ENCODE measurements around the gene MTMR12. TPM values are rescaled to one million over a fixed set of nuclear protein-coding genes. Genes with fewer than 3 reads are reported as not detected.
"Not testable (repeated sequence)": the region's sequence is repeated elsewhere in the genome, so short reads cannot be mapped to it uniquely, and the experiment has no call there.

The MTMR12 gene
- total and polyA plus RNA-seq, 2 experiments from 2014 or later, result 18.3 to 51.6 TPM

DNA sequence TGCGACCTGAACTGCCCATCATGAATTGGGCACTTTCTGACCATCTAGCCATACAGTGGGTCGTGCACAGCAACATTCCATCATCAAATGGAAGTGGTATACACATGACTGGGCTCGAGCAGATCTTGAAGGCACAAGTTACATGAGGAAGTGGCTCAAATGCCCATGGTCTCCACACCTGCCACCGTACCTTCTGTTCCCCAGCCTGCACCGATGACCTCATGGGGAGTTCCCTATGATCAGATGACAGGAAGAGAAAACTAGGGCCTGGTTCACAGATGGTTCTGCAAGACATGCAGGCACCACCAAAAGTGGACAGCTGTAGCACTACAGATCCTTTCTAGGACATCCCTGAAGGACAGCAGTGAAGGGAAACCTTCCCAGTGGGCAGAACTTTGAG is 21.8 kb downstream of the MTMR12 start:
- Histone ChIP-seq H4K20me1 (replicated peaks; ENCODE audit: insufficient read depth) (peaks cover 23% of the 10 kb centered on the region), H2AFZ (no peak overlapping the region), H3K4me1 (ENCODE audit: insufficient read depth) (peaks cover 33% of the 10 kb centered on the region), H3K27ac (ENCODE audit: low read depth) (no peak overlapping the region), H3K36me3 (ENCODE audit: insufficient read depth) (peaks cover 18% of the 10 kb centered on the region), H3K4me2 (no peak overlapping the region), H3K4me3 (no peak overlapping the region), H3K79me2 (replicated peaks; ENCODE audit: insufficient read depth) (peaks cover 98% of the 10 kb centered on the region), H3F3A (replicated peaks; ENCODE audit: low read depth) (no peaks in the 10 kb centered on the region), H3K9me2 (ENCODE audit: insufficient read depth) (no peaks in the 10 kb centered on the region), H3K27me3 (ENCODE audit: insufficient read depth) (no peaks in the 10 kb centered on the region)
- Mint-ChIP-seq H3K9me3 (peaks cover 7% of the 10 kb centered on the region; the same call in 1 of the 3 replicates), H3K36me3 (ENCODE audit: low read depth) (peaks cover 66% of the 10 kb centered on the region), H3K4me3 (no peak overlapping the region), H3K27ac (no peak overlapping the region), H3K27me3 (ENCODE audit: insufficient read depth, low read depth, poor library complexity) (peaks cover 4% of the 10 kb centered on the region), H3K4me1 (peaks cover 23% of the 10 kb centered on the region)
- TF ChIP-seq CREB1 (CRISPR knock-in tag; IDR thresholded peaks at IDR 0.05; ENCODE audit: low read depth) (no peak), JUNB (IDR thresholded peaks at IDR 0.05; ENCODE audit: unreplicated experiment) (no peak), ZNF114 (CRISPR knock-in tag; IDR thresholded peaks at IDR 0.05) (no peak), EZH2phosphoT487 (IDR thresholded peaks at IDR 0.05; ENCODE audit: unreplicated experiment) (no peak), NANOG (IDR thresholded peaks at IDR 0.05; ENCODE audit: borderline replicate concordance) (no peak), STAT1 (IDR thresholded peaks at IDR 0.05; ENCODE audit: unreplicated experiment) (no peak)
- TF ChIP-seq, protein P1, sequence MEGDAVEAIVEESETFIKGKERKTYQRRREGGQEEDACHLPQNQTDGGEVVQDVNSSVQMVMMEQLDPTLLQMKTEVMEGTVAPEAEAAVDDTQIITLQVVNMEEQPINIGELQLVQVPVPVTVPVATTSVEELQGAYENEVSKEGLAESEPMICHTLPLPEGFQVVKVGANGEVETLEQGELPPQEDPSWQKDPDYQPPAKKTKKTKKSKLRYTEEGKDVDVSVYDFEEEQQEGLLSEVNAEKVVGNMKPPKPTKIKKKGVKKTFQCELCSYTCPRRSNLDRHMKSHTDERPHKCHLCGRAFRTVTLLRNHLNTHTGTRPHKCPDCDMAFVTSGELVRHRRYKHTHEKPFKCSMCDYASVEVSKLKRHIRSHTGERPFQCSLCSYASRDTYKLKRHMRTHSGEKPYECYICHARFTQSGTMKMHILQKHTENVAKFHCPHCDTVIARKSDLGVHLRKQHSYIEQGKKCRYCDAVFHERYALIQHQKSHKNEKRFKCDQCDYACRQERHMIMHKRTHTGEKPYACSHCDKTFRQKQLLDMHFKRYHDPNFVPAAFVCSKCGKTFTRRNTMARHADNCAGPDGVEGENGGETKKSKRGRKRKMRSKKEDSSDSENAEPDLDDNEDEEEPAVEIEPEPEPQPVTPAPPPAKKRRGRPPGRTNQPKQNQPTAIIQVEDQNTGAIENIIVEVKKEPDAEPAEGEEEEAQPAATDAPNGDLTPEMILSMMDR (conservative IDR thresholded peaks at IDR 0.05; ENCODE audit: low read depth in 2 of 2), result no peak
- TF ChIP-seq, protein P2, sequence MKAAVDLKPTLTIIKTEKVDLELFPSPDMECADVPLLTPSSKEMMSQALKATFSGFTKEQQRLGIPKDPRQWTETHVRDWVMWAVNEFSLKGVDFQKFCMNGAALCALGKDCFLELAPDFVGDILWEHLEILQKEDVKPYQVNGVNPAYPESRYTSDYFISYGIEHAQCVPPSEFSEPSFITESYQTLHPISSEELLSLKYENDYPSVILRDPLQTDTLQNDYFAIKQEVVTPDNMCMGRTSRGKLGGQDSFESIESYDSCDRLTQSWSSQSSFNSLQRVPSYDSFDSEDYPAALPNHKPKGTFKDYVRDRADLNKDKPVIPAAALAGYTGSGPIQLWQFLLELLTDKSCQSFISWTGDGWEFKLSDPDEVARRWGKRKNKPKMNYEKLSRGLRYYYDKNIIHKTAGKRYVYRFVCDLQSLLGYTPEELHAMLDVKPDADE (IDR thresholded peaks at IDR 0.05), result no peak
- TF ChIP-seq, protein P3, sequence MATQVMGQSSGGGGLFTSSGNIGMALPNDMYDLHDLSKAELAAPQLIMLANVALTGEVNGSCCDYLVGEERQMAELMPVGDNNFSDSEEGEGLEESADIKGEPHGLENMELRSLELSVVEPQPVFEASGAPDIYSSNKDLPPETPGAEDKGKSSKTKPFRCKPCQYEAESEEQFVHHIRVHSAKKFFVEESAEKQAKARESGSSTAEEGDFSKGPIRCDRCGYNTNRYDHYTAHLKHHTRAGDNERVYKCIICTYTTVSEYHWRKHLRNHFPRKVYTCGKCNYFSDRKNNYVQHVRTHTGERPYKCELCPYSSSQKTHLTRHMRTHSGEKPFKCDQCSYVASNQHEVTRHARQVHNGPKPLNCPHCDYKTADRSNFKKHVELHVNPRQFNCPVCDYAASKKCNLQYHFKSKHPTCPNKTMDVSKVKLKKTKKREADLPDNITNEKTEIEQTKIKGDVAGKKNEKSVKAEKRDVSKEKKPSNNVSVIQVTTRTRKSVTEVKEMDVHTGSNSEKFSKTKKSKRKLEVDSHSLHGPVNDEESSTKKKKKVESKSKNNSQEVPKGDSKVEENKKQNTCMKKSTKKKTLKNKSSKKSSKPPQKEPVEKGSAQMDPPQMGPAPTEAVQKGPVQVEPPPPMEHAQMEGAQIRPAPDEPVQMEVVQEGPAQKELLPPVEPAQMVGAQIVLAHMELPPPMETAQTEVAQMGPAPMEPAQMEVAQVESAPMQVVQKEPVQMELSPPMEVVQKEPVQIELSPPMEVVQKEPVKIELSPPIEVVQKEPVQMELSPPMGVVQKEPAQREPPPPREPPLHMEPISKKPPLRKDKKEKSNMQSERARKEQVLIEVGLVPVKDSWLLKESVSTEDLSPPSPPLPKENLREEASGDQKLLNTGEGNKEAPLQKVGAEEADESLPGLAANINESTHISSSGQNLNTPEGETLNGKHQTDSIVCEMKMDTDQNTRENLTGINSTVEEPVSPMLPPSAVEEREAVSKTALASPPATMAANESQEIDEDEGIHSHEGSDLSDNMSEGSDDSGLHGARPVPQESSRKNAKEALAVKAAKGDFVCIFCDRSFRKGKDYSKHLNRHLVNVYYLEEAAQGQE (IDR thresholded peaks at IDR 0.05; ENCODE audit: unreplicated experiment), result no peak
- ATAC-seq (no peak), DNase-seq (ENCODE audit: low spot score) (no peak)

DNA sequence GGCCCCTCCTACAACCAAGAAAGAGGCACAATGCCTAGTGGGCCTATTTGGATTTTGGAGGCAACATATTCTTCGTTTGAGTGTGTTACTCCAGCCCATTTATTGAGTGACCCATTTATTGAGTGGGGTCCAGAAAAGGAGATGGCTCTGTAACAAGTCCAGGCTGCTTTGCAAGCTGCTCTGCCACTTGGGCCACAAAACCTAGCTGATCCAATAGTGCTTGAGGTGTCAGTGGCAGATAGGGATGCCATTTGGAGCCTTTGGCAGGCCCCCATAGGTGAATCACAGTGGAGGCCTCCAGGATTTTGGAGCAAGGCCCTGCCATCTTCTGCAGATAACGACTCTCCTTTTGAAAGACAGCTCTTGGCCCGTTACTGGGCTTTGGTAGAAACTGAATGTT is 22.2 kb downstream of the MTMR12 start:
- H3K4me1 ChIP-seq (ENCODE audit: insufficient read depth), result peaks cover 37% of the 10 kb centered on the region

DNA sequence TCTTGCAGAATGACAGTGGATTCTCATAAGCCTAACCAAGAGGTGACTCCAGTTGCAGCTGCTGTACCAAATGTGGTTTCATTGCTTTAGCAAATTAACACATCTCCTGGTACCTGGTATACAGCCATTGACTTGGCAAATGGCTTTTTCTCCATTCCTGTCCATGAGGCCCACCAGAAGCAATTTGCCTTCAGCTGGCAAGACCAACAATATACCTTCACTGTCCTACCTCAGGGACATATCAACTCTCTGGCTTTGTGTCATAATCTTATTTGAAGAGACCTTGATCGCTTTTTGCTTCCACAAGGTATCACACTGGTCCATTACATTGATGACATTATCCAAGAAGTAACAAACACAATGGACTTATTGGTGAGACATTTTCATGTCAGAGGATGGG is 22.8 kb downstream of the MTMR12 start:
- DNase-seq (ENCODE audit: low spot score); H3K4me2 ChIP-seq; H3K27ac ChIP-seq (ENCODE audit: low read depth); H3K27ac Mint-ChIP-seq; H2AFZ ChIP-seq; H3K27me3 ChIP-seq (ENCODE audit: insufficient read depth); H3K27me3 Mint-ChIP-seq (ENCODE audit: insufficient read depth, low read depth, poor library complexity); H3K9me2 ChIP-seq (ENCODE audit: insufficient read depth); H3K9me3 Mint-ChIP-seq; H3K4me3 ChIP-seq; ATAC-seq; H3K4me3 Mint-ChIP-seq; H3F3A ChIP-seq (replicated peaks; ENCODE audit: low read depth); H3K36me3 ChIP-seq (ENCODE audit: insufficient read depth): not testable (repeated sequence)
- Mint-ChIP-seq H3K36me3 (ENCODE audit: low read depth) (peaks cover 60% of the 10 kb centered on the region), H3K4me1 (peaks cover 29% of the 10 kb centered on the region)
- Histone ChIP-seq H3K79me2 (replicated peaks; ENCODE audit: insufficient read depth) (peaks cover 98% of the 10 kb centered on the region), H3K4me1 (ENCODE audit: insufficient read depth) (peaks cover 42% of the 10 kb centered on the region), H4K20me1 (replicated peaks; ENCODE audit: insufficient read depth) (peaks cover 16% of the 10 kb centered on the region)

More for the DNA sequence above, 22.2 kb downstream of the MTMR12 start:
- not testable (repeated sequence) for ATAC-seq; H3K27ac ChIP-seq (ENCODE audit: low read depth); H3K4me3 ChIP-seq; H3K9me3 Mint-ChIP-seq; H3K4me2 ChIP-seq; H3K4me3 Mint-ChIP-seq; H3K9me2 ChIP-seq (ENCODE audit: insufficient read depth); H3K27me3 Mint-ChIP-seq (ENCODE audit: insufficient read depth, low read depth, poor library complexity); H3K27me3 ChIP-seq (ENCODE audit: insufficient read depth); H3K27ac Mint-ChIP-seq; H3F3A ChIP-seq (replicated peaks; ENCODE audit: low read depth); DNase-seq (ENCODE audit: low spot score); H2AFZ ChIP-seq
- peaks cover 62% of the 10 kb centered on the region for H3K36me3 Mint-ChIP-seq (ENCODE audit: low read depth)
- Histone ChIP-seq H4K20me1 (replicated peaks; ENCODE audit: insufficient read depth) (peaks cover 19% of the 10 kb centered on the region), H3K36me3 (ENCODE audit: insufficient read depth) (peaks cover 14% of the 10 kb centered on the region), H3K79me2 (replicated peaks; ENCODE audit: insufficient read depth) (peaks cover 98% of the 10 kb centered on the region)
- peaks cover 27% of the 10 kb centered on the region for H3K4me1 Mint-ChIP-seq

DNA sequence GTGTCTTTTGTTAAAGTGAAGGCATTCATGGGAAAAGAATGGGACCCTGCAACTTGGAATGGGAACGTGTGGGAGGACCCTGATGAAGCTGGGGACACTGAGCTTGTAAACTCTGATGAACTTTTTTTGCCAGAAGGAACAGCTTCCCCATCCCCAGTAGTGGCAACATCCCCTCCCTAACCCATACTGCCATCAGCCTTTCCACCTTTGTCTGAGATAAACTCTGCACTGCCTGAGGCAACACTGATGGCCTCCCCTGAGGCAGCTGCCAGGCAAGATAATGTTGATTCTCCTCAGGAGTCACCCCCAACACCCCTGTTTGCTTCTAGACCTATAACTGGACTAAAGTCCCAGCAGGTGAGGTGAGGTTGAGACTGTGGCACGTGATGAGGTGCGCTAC is 24.6 kb downstream of the MTMR12 start:
- H3K27me3 Mint-ChIP-seq (ENCODE audit: insufficient read depth, low read depth, poor library complexity); H3K27me3 ChIP-seq (ENCODE audit: insufficient read depth); H4K20me1 ChIP-seq (replicated peaks; ENCODE audit: insufficient read depth); DNase-seq (ENCODE audit: low spot score); ATAC-seq; H3K36me3 ChIP-seq (ENCODE audit: insufficient read depth); H2AFZ ChIP-seq; H3K4me3 ChIP-seq; H3K4me3 Mint-ChIP-seq; H3K9me2 ChIP-seq (ENCODE audit: insufficient read depth); H3K9me3 Mint-ChIP-seq; H3F3A ChIP-seq (replicated peaks; ENCODE audit: low read depth): not testable (repeated sequence)
- Histone ChIP-seq H3K27ac (ENCODE audit: low read depth) (peak overlapping the region; percentile 69), H3K79me2 (replicated peaks; ENCODE audit: insufficient read depth) (peaks cover 97% of the 10 kb centered on the region), H3K4me1 (ENCODE audit: insufficient read depth) (peaks cover 61% of the 10 kb centered on the region), H3K4me2 (peak overlapping the region; percentile 59)
- Mint-ChIP-seq H3K36me3 (ENCODE audit: low read depth) (peaks cover 44% of the 10 kb centered on the region), H3K27ac (peak overlapping the region; percentile 56), H3K4me1 (peaks cover 44% of the 10 kb centered on the region)

All from GM23338 (cell line).